CD4-positive, alpha-beta T cell treated with Interleukin-2 at 100 ng/mL for 4 hours (primary cell): Measurements from ENCODE around the gene EPHA1.

Experiments
- DNase-seq: peaks from one replicate; pipeline ENCODE4 v3.0.0-alpha.2; 2020; ENCODE audit warnings: low spot score

The EPHA1 gene

DNA sequence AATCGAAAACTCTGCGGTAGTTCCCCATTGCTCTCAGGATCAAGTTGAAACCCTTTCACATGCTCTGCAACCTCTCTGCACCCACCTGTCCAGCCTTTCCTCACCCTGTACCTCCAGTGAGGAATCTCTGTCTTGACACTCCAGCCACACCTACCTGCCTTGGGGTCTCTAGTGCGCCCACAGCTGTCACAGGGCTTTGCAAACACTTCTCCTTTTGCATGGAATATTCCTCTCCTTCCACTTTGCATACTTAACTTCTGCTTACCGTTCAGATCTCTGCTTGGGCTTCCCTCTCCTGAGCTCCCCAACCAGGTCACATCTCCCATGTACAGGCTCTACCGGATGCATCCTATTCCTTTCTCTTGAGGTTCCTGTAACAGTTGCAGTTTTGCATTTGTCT is 34.1 kb downstream of the EPHA1 start:
- DNase-seq, result no peak

DNA sequence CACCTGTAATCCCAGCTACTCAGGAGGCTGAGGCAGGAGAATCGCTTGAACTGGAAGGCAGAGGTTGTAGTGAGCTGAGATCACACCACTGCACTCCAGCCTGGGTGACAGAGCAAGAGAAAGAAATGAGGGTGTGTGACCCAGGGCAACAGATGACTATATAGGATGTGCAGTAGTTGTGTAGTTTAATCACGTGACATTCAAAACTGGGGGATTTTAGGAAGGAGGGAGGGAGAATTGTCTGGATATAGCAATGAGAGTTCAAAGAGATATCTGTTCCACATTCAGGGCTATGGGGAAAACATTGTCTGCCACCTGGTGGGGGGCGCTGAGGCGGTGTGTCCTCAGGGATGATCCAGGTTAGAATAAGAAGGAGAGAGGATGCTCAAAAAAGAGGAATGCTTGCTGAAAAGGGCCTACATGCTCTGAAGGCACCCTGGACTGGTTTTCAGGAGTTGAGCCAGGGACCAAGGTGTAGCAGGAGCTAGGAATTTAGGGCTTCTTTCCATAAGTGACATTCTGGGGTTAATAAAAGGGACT is 35.3 kb downstream of the EPHA1 start:
- no peak for DNase-seq

DNA sequence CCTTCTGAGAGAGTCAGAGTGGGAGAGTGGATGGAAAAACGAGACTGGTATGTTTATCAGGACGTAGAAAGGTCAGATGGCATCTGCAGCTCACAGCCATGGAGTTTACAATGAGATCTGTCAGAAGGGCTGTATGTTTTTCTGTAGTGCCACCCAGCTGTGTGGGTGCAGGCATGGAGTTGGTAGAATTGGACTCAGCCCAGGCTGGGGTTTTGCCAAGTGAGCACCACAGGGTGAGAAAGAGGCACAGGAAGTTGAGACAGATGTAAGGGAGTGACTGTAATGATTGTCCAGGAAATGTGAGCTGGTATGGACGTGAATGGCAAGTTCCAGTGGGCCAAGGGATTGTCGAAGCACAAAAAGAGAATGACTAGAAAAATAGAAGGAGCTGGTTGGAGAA is 36.6 kb downstream of the EPHA1 start:
- peak; percentile 63 for DNase-seq

DNA sequence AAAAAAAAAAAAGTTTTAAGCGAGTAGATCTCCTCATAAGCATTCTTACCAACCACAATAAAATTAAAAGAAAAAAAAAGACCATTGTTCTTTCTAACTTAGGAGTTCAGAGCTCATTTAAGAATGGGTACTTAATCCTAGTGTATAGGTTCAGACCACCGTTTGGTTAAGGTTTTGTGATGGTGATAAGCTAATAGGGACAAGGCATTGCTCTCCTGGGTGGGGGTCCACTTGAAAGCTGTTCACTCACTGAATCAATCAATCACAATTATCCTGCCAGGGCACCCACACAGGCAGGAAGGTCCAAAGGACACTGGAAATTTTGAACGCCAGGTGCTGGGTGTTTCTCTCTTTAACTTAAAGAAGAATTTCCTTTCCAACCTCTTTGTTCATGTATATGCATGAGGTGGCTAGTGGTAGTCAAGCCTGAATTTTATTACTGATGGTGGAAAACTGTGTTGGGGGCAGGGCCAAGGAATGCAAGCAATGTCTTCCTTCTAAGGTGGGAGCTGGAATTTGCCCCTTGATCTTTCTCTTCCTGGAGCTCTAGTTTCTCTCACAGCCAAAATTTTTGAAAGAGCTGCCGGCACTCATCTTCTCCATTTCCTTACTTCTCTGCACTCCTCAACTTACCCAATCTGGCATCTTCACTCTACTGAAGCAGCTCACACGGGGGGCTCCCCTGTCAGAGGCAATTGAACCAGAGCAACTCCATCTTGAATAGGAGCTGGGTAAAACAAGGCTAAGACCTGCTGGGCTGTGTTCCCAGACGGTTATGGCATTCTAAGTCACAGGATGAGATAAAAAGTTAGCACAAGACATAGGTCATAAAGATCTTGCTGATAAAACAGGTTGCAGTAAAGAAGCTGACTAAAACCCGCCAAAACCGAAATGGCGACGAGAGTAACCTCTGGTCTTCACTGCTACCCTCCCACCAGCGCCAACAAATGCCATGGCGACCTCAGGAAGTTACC is 38.7 kb downstream of the EPHA1 start:
- DNase-seq, result no peak

DNA sequence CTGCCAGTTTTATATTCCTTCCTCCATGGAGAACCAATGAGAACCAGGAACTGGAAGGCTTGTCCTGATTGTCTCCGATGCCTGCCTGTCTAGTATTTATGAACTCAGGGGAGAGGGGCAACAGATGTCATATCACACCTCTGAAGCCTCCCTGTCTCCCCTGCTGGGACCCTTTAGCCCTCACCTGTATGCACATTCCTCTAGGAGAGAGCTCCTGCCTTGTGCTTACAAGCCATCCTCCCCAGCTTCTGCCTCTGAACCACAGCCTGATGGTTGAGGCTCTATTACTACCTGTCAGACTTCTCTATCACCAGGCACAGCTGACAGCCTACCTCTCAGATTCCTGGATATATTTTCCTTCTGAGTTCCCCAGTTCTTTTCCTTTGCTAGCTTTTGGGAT is 40.3 kb downstream of the EPHA1 start:
- DNase-seq, result no peak

DNA sequence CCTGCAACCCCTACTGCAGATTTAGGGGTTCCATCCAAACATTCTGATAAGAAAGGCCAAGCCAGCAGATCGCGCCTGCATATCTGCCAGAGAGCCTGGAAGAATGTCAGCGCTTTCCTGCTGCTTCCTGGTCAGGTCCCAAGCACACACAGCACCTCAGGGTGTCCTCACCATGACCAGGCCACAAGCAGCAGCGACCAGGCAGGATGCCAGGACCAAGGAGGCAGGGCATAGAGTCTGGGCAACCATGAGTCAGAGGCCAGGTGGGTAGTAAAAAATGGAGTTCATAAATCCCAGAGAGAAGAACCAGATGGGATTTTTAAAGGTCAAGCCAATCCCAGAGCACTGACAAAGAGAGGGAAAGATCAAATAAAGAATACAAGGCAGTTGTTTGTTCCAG is 40.7 kb downstream of the EPHA1 start:
- DNase-seq, result no peak

DNA sequence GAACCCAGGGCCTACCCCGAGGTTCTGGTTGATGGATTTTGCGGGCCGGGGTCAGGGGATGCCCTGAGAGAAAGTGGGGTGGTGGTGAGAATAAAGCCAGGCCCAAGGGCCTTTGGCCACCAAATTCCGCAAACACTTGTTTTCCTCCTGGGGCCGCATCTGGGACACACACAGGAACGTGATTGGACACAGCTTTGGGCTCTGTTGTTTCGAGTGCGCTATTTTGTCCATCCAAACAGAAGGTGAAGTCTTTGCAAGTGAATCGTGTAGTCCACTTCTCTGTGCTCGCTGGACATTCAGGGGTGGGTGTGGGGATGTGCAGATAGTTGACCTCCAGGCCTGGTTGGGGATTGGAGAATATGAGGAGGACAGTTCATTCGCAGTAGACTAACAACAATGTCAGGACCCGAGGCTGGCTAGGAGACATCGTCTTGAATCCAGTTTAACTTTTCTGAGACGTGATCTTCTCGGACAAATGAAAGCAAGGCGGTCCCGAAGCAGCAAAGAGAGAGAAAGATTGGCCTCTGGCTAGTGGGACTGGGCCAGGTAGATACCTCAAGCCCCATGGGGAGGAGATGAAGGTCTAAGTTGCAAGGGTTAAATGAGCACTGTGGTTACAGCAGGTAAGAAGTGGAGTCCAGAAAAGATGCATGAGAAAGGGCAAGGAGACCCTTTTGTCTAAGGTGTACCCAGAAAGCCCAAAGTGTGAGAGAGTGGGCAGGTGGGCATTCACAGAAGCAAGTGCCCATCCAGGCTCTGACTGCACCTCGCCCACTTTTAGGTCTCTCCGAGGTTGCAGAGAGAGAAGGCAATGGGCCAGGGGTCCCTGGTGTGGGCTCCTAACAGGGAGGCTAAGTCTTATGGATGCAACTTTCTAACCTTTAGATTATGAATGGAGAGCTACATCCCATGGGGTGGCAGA is 45.4 kb downstream of the EPHA1 start:
- no peak for DNase-seq

DNA sequence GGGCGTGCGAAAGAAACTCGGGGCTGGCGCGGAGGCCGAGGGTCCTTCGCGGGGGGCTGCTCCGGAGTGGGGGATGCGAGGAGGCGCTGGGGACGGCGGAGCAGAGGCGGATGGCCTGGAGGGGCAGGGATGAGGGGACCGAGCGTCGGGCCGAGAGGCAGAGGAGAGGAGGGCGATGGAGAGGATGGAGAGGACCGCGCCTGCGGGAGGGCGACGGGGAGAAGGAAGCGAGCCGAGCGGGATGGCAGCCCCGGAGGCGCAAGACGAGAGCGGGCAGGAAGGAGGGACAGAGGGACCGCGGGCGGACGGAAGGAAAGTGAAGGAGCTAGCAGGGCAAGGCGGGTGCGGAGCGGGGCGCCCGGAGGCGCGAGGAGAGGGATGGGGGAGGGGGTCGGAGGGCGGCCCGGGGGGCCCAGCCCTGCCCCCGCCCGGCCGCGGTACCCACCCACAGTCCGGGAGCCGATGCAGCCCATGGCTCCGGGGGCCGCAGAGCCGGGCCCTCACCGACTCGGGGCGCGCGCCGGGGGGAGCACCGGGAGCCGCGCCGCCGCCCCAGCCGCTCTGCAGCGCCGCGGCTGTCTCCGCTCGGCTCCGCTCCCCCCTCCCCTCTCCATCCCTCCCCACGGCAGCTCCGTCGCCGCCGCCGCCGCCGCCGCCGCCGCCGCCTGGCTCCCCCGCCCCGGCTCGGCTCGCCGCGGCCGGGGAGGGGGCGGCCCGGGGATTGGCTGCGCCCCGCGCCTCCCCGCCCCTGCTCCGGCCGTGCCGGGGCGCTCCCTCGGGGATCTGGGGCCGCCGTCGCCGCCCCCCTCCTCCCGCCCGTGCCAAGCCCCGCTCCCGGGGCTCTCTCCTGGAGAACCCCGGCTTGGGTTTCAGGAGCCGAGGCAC is 46.3 kb downstream of the EPHA1 start, which contains the start of gene FAM131B:
Gene FAM131B, minus strand, starts transcription at position 583 of the 885 bp plus-strand sequence. Its CDS starts 110 bp downstream, at position 473.
- peak; percentile 28 for DNase-seq

DNA sequence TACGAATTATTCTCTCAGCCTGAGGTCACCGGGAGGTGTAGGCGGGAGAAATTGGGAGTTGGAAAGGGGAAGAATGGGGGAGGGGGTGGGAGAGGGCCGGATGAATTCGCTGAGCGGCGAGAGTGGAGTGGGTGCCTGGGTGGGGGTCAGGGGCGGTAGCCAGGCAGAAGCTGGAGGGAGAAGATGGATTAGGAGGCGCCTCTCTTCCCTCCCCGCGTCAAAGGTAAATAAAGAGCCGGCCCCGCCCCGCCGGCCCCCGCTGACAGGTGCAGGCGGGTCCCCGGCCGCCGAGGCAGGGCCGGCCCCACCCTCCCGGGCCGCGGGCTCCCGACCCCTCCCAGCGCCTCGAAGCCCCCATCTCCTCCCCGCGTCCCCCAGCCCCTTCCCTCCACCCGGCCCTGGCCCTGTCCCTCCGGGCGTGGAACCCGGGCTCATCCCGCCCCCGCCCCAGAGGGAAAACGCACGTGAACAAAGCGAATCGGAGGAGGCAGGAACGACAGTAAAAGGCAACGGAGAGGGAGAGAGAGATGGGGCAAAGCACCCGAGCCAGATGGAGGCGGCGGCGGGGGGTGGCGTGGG is 47.0 kb downstream of the EPHA1 start:
- DNase-seq, result no peak

DNA sequence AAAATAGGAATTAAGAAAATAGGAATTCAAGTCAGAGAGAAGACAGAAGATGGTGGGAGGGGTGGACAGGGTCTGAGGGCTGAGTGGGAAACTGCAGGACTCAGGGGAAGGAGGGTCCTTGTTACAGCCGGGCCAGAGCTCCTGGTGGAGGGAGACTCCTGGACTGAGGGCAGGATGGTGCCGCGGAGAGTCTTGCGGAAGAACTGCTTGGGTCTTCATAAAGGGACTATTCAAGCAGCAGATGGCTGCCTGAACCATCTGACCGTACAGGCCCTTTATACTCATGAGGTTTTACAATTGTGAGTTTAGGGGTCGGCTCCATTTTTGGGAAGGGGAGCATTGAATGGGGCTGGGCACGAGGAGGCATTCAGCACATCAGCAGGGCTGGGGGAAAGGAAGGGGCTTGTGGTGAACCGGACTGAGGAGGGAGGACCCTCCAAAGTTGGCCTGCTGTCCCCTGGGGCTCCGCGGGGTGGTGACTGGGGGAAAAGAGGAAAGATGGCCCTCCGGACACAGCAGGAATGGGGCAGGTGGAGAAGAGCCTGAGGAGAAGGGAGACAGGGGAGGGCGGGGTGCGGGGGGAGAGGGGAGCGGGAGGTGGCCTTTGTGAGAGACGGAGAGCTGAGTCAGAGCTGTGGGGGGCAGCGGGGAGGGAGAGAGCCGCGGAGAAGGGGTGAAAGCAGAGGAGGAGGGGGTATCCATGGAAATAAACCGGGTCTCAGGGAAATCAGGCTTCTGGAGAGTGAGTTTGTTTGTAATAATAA is 47.7 kb downstream of the EPHA1 start:
- DNase-seq, result no peak

DNA sequence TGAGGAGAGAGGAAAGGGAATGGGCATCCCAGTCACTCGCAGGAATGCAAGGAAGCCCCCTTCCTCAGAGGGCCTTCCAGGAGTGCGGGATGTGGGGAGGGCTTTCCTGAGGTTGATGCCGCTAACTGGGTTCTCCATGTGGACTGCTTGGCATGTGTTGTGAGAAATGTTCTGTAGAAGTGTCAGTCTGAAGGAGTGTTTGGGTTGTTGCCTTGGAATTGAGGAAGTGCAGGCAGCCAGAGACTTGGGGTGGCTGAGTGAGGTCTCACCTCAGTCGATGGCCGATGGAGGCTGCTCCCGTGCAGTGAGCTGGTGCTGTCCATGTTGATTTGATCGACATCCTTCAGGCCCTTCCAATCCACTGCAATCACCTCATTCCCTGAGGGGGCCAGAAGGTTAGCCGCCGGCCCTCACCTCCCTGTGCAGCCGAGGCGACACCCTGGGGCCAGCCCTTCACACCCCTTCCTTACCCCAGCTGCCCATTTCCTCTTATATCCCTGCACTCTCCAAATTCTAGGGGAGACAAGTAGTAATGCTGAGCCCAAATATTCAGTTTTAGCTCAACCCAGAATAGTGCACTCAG is 48.8 kb downstream of the EPHA1 start:
- no peak for DNase-seq

DNA sequence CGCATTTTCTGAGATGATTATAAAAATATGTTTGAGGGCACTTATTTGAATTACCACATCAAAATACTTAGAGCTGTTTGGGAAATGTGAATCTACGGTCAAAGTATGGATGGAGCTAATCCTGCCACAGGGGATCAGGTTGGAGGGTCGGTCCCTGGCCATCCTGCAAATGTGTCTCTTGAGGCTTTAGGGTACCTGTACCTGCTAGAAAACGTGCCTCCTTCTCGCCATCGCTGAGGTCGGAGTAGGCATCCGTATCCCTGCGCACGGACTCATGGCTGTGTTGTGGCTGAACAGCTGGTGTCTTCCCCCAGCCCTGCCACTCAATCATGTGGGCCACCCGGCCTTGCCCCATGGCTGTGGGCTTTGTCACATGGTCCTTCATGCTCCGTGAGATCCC is 50.0 kb downstream of the EPHA1 start:
- no peak for DNase-seq

DNA sequence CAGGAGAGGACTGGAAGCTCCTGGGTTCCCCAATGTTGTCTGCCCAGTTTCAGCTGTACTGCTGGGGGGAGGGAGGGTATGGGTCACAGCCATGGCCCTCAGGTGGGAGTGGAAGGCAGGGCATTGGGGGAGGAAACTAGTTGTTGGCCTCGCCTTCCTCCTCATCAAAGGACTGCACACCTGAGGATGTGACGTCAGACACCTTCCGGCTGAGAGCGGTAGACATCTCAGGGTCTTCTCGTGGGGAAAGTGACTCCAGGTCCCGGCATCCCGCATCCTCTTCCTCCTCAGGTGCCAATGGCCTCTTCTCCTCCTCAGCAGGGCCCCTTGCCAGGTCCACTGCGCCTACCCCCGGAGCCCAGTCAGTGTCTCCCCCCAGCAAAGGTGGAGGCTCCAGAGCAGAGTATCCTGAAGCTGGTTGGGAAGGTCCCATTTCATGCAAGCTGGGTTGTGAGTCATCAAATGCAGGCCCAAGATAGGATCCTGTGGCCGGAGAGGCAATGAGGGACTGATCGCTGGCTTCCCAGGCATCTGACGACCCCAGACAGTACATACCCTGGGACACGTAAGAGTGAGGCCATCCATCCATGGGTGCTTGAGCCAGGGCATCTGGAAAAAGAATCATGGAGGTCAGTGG is 52.1 kb downstream of the EPHA1 start:
- no peak for DNase-seq

DNA sequence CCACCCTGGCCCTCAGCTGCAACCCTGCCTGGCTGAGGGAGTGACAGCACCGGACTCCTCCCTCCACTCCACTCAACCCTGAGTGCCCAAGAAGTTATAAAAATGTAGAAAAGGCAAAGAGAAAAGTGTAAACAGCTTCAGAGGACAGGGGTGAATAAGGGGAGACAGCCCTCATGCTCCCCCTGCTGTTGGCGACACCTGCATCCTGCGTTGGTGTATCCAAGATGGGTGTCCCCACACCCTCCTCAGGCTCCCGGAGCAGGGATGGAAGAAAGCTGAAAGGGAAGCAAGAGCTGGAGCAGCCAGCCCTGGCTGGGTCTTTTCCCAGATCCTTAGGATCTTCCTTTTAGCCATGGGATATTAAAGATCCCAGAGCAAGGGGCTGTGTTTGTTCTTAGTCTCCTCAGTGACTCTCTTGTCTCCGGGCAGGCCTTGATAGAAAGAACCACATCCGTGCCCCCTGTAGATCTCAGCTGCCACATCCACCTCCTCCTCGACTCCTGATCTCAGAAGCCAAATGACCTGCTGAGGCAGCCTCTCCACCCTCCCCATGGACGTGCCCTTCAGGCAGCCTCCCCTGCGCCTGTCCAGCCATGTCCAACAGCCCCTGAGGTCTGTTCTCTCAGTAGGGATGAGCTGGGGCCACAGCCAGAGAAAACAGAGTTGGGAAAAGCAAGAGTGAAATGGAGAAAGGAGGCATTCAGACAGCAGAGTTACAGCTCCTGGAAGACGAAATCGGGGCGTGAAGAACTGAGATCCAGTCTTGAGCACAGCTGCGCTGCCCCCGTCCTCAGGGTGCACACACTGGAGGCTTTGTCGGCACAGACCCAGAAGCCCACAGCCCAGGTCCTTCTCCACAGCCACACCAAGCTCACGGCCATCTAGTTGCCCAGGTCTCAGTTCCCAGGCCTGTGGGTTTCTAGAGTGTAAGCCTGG is 52.9 kb downstream of the EPHA1 start:
- DNase-seq, result no peak

DNA sequence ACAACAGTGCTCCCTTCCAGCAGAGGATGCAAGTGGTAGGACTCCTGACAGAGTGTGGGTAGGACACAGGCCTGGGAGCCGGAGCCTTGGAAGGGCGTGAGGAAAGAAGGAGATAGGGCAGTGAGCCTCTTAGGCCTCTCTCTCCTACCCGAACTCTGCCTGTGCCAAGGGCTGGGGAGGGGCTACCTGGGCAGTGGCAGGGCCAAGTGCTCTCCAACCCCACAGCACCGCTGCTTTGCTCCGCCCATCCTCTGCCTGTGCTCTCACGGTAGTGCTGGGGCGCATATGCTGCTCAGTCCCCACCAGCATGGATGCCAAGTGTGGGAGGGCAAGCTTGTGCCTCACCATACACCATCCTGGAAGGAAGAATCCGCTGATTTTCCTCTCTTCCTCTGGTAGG is 53.7 kb downstream of the EPHA1 start:
- DNase-seq, result no peak

DNA sequence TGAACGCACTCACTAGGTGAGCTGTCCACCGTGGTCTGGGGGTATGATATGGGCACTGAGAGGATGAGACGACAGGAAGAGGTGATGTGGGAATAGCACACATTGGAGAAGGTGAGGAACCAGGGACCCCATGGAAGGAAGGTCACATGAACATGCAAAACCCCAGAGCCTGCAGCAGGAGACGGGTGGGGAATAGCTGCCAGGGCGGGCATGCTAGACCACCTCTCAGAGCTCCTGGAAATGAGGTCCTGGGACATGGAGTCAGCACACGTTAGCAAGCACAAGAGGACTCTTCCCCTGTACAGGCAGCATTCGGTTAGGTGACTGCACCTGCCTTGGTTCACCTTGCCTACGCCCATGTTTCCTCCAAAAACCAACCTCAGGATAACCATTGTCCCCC is 54.3 kb downstream of the EPHA1 start:
- no peak for DNase-seq

DNA sequence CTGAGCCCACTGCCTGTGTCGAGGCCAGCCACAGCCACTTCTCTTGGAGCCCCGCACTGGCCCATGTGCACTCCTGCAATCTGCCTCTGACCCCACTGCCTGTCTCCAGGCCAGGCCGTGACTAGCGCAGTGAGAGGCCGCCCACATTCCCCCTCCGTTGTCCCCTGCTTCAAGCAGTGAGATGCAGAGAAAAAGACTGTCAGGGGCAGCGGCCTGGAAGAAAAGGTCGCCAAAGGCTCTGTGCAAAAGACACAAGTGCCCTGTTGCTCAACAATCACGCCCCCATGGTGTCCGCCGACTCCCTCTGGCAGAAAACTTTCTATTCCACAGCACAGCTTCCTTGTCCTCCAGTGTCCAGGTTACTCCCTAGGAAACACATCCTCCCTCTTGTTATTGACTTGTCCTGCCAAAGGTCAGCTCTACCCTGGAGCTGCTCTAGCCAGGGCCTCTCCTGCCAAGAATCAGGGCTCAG is 56.1 kb downstream of the EPHA1 start:
- DNase-seq, result no peak

DNA sequence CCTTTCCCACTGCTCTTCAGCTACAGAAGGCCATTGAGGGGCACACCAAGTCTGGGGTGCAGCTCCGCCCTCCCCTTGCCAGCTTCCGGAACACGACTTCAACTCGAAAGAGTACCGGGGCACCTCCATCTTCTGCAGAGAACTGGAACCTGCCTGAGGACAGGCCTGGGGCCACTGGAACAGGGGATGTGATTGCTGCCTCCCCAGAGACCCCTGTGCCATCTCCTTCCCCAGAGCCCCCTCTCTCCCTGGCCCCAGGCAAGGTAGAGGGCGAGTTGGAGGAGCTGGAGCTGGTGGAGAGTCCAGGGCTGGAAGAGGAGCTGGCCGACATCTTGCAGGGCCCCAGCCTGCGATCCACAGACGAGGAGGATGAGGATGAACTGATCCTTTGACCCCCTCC is 57.1 kb downstream of the EPHA1 start:
- DNase-seq, result no peak
